HCT116 (cell line): ENCODE data around the gene KRT5. TPM values are rescaled to one million over a fixed set of nuclear protein-coding genes. Genes with fewer than 3 reads are reported as not detected.

Experiments used
- ATAC-seq: fragments of 200-7000 bp; cut with Tn5 transposase; 2 replicates; pipeline ENCODE4 v1.9.1; 2020; ENCODE audit warnings: mild to moderate bottlenecking, moderate library complexity
- BruUV-seq: library from RNA; stranded (reverse); fragments of 400-500 nt; replicated peaks from 2 replicates; lab custom pipeline; 2021; lab: Mats Ljungman, UMichigan
- CTCF ChIA-PET: fragments of 300-600 bp; sonication (Branson Sonifier 250); formaldehyde crosslinking; loops from one replicate; lab custom pipeline; 2021; ENCODE audit warnings: antibody characterized with exemption; lab: Charles Lee
- POLR2A ChIA-PET: fragments of 300-600, 350-600 bp; sonication (Branson Sonifier 250); formaldehyde crosslinking; loops from one replicate; lab custom pipeline; 2021; ENCODE audit warnings: antibody characterized with exemption; lab: Charles Lee
- RAD21 ChIA-PET, 2 experiments: fragments of 300-600 bp; sonication (Branson Sonifier 250); formaldehyde crosslinking; loops; one replicate each; lab custom pipeline; 2023; ENCODE audit warnings: low total read pairs in 2 of 2; ENCODE audit not compliant: uncharacterized antibody in 2 of 2, unreplicated experiment in 2 of 2, low non-redundant PET in 1 of 2; lab: Charles Lee
- DNase-seq: peaks from one replicate; pipeline ENCODE4 v3.0.0-alpha.2; 2010; ENCODE audit warnings: low read depth, low spot score
- H2AFZ ChIP-seq: fragments of 200-600 bp; shearing (Covaris generic), sonication (generic); 2 replicates; pipeline ENCODE4 v1.6.1; 2017; ENCODE audit warnings: low read depth, mixed run types, mixed read lengths, antibody characterized with exemption, low read length; ENCODE audit not compliant: poor library complexity, severe bottlenecking
- H3K27ac ChIP-seq: 2 replicates; pipeline ENCODE4 v1.5.1; 2012; ENCODE audit warnings: low read depth, low read length
- H3K27me3 ChIP-seq: fragments of 200-600 bp; sonication (generic); 2 replicates; pipeline ENCODE4 v1.6.1; 2016; ENCODE audit warnings: mixed run types, low read length, mixed read lengths; ENCODE audit not compliant: insufficient read depth
- H3K36me3 ChIP-seq, 2 experiments: fragments of 200-500 bp in 1 of 2; fragments of 200-600 bp in 1 of 2; sonication (Bioruptor generic) in 1 of 2; sonication (generic) in 1 of 2; 2 replicates each; pipeline versions ENCODE4 v1.5.1 to v1.6.1; 2014 to 2016; ENCODE audit warnings: low read length in 2 of 2, inconsistent platforms in 1 of 2, mixed read lengths in 1 of 2, mixed run types in 1 of 2; ENCODE audit not compliant: insufficient read depth in 2 of 2, control insufficient read depth in 1 of 2
- H3K4me1 ChIP-seq, 2 experiments: fragments of 200-600 bp in 1 of 2; sonication (generic) in 1 of 2; 2 replicates each; pipeline versions ENCODE4 v1.5.1 to v1.6.1; 2012 to 2017; ENCODE audit warnings: low read length in 2 of 2, inconsistent platforms in 1 of 2, mild to moderate bottlenecking in 1 of 2, mixed read lengths in 1 of 2, mixed run types in 1 of 2, moderate library complexity in 1 of 2; ENCODE audit not compliant: insufficient read depth in 2 of 2, control insufficient read depth in 1 of 2
- H3K4me2 ChIP-seq: fragments of 200-600 bp; sonication (generic); 2 replicates; pipeline ENCODE4 v1.6.1; 2017; ENCODE audit warnings: mixed run types, low read length, mixed read lengths
- H3K4me3 ChIP-seq, 2 experiments: fragments of 200-600 bp in 1 of 2; sonication (generic) in 1 of 2; replicated peaks in 1 of 2; 2 replicates each; pipeline ENCODE4 v1.5.1; 2011 to 2016; ENCODE audit warnings: low read length in 2 of 2, control low read depth in 1 of 2, low read depth in 1 of 2, mild to moderate bottlenecking in 1 of 2, mixed read lengths in 1 of 2, mixed run types in 1 of 2
- H3K79me2 ChIP-seq: fragments of 200-600 bp; sonication (generic); 2 replicates; pipeline ENCODE4 v1.6.1; 2017; ENCODE audit warnings: mild to moderate bottlenecking, mixed run types, low read length, moderate library complexity, mixed read lengths; ENCODE audit not compliant: insufficient read depth
- H3K9ac ChIP-seq: fragments of 200-600 bp; sonication (generic); 2 replicates; pipeline ENCODE4 v1.6.1; 2016; ENCODE audit warnings: low read length, mixed read lengths
- H3K9me2 ChIP-seq: fragments of 200-600 bp; sonication (generic), shearing (Covaris generic); 2 replicates; pipeline ENCODE4 v1.6.1; 2017; ENCODE audit warnings: mixed run types, mild to moderate bottlenecking, moderate library complexity; ENCODE audit not compliant: insufficient read depth
- H3K9me3 ChIP-seq, 2 experiments: fragments of 200-500 bp in 1 of 2; fragments of 200-600 bp in 1 of 2; sonication (Bioruptor generic) in 1 of 2; sonication (generic) in 1 of 2; 2 replicates each; pipeline ENCODE4 v1.6.1; 2014 to 2017; ENCODE audit warnings: low read length in 2 of 2, mixed read lengths in 2 of 2, inconsistent platforms in 1 of 2, low read depth in 1 of 2, mild to moderate bottlenecking in 1 of 2, mixed run types in 1 of 2, moderate library complexity in 1 of 2; ENCODE audit not compliant: control insufficient read depth in 1 of 2, insufficient read depth in 1 of 2
- H4K20me1 ChIP-seq: fragments of 200-600 bp; sonication (generic), shearing (Covaris generic); 2 replicates; pipeline ENCODE4 v1.6.1; 2017; ENCODE audit warnings: mixed run types, mild to moderate bottlenecking, moderate library complexity; ENCODE audit not compliant: insufficient read depth
- CBX3 ChIP-seq: IDR thresholded peaks from 2 replicates; pipeline ENCODE4 v1.6.1; 2012; ENCODE audit warnings: low read depth
- EGR1 ChIP-seq: IDR thresholded peaks from 2 replicates; pipeline ENCODE4 v1.6.1; 2012; ENCODE audit warnings: low read depth
- ELF1 ChIP-seq: IDR thresholded peaks from 2 replicates; pipeline ENCODE4 v1.6.1; 2012; ENCODE audit warnings: low read depth, borderline replicate concordance
- EZH2 ChIP-seq: fragments of 200-600 bp; sonication (generic); IDR thresholded peaks from 2 replicates; pipeline ENCODE4 v1.6.1; 2017; ENCODE audit warnings: antibody characterized with exemption, mixed run types
- EZH2phosphoT487 ChIP-seq: fragments of 200-600 bp; IDR thresholded peaks from 2 replicates; pipeline ENCODE4 v1.6.1; 2018; ENCODE audit warnings: antibody characterized with exemption, borderline replicate concordance
- FOSL1 ChIP-seq: IDR thresholded peaks from 2 replicates; pipeline ENCODE4 v1.6.1; 2012; ENCODE audit warnings: low read depth
- JUND ChIP-seq: IDR thresholded peaks from 2 replicates; pipeline ENCODE4 v1.6.1; 2012
- MAX ChIP-seq: IDR thresholded peaks from 2 replicates; pipeline ENCODE4 v1.6.1; 2012
- POLR2A ChIP-seq: IDR thresholded peaks from 2 replicates; pipeline ENCODE4 v1.7.0; 2011; ENCODE audit warnings: borderline replicate concordance; ENCODE audit not compliant: insufficient read depth, insufficient read length; ENCODE audit errors: extremely low read depth
- POLR2AphosphoS5 ChIP-seq: IDR thresholded peaks from 2 replicates; pipeline ENCODE4 v1.6.1; 2011; ENCODE audit warnings: mild to moderate bottlenecking, low read depth, low read length, moderate library complexity
- RAD21 ChIP-seq: IDR thresholded peaks from 2 replicates; pipeline ENCODE4 v1.6.1; 2012; ENCODE audit warnings: low read depth, mild to moderate bottlenecking
- SIN3A ChIP-seq: IDR thresholded peaks from 2 replicates; pipeline ENCODE4 v1.6.1; 2012; ENCODE audit warnings: low read depth
- TCF7L2 ChIP-seq: IDR thresholded peaks from 2 replicates; pipeline ENCODE4 v1.7.0; 2011; ENCODE audit warnings: borderline replicate concordance, inconsistent platforms; ENCODE audit not compliant: insufficient read depth, insufficient read length; ENCODE audit errors: extremely low read depth
- YY1 ChIP-seq: IDR thresholded peaks from 2 replicates; pipeline ENCODE4 v1.6.1; 2011; ENCODE audit warnings: low read length, low read depth, moderate library complexity, mild to moderate bottlenecking; ENCODE audit not compliant: insufficient replicate concordance; ENCODE audit errors: extremely low read depth
- ZFX ChIP-seq: fragments of 450-650 bp; IDR thresholded peaks from 2 replicates; pipeline ENCODE4 v1.6.1; 2017
- ZNF274 ChIP-seq: fragments of 200-500 bp; sonication (Bioruptor generic); IDR thresholded peaks from 2 replicates; pipeline ENCODE4 v1.6.1; 2014; ENCODE audit warnings: mild to moderate bottlenecking, low read depth, low read length, inconsistent platforms
- intact Hi-C: fragments of 100-400 bp; cut with micrococcal nuclease; formaldehyde crosslinking; loops from 2 replicates; pipeline ENCODE4 v1.10.0; 2022
- total RNA-seq: library from RNA; stranded (reverse); gene quantifications from one replicate; pipeline ENCODE4 v1.2.1, GENCODE V29; 2021; ENCODE audit not compliant: unreplicated experiment
- TF ChIP-seq, protein P1 (sequence below), 3 experiments: fragments of 200-600 bp in 1 of 3; sonication (generic) in 1 of 3; IDR thresholded peaks in 2 of 3; conservative IDR thresholded peaks in 1 of 3; 2 replicates each; pipeline ENCODE4 v1.5.1; 2012 to 2017; ENCODE audit warnings: low read depth in 2 of 3, low read length in 2 of 3, antibody characterized with exemption in 1 of 3, borderline replicate concordance in 1 of 3, control low read depth in 1 of 3, mild to moderate bottlenecking in 1 of 3, mixed read lengths in 1 of 3, mixed run types in 1 of 3, moderate library complexity in 1 of 3; ENCODE audit not compliant: insufficient read depth in 1 of 3

The KRT5 gene
- total RNA-seq, 1 experiment from 2014 or later = 0.44 TPM

- RAD21 ChIA-PET = no interaction called here
- H3K9ac ChIP-seq = no peak within 1 kb of the TSS
- intact Hi-C loops = no loop called here
- H2AFZ ChIP-seq = no peak within 1 kb of the TSS
- H3K9me2 ChIP-seq = no peaks in the 10 kb centered on the region
- no peak within 1 kb of the TSS for H3K4me3 ChIP-seq
- no TSS peak for BruUV-seq
- H3K9me3 ChIP-seq = no peaks in the 10 kb centered on the region
- TF ChIP-seq POLR2A = no peak
- TF ChIP-seq FOSL1 = no peak
- TF ChIP-seq EZH2 = no peak
- no peak for TF ChIP-seq POLR2AphosphoS5
- TF ChIP-seq, protein P1, sequence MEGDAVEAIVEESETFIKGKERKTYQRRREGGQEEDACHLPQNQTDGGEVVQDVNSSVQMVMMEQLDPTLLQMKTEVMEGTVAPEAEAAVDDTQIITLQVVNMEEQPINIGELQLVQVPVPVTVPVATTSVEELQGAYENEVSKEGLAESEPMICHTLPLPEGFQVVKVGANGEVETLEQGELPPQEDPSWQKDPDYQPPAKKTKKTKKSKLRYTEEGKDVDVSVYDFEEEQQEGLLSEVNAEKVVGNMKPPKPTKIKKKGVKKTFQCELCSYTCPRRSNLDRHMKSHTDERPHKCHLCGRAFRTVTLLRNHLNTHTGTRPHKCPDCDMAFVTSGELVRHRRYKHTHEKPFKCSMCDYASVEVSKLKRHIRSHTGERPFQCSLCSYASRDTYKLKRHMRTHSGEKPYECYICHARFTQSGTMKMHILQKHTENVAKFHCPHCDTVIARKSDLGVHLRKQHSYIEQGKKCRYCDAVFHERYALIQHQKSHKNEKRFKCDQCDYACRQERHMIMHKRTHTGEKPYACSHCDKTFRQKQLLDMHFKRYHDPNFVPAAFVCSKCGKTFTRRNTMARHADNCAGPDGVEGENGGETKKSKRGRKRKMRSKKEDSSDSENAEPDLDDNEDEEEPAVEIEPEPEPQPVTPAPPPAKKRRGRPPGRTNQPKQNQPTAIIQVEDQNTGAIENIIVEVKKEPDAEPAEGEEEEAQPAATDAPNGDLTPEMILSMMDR (IDR thresholded peaks at IDR 0.05 in 2 of 3, conservative IDR thresholded peaks at IDR 0.05 in 1 of 3; ENCODE audit: borderline replicate concordance in 1 of 3, insufficient read depth in 1 of 3, low read depth in 2 of 3, low read length in 2 of 3) = no peak
- no peak for TF ChIP-seq EZH2phosphoT487
- no peak for TF ChIP-seq CBX3
- no peak for TF ChIP-seq ZFX
- TF ChIP-seq ZNF274 = no peak
- TF ChIP-seq ELF1 = no peak
- TF ChIP-seq EGR1 = no peak
- TF ChIP-seq YY1 = no peak
- no peak for TF ChIP-seq TCF7L2
- TF ChIP-seq RAD21 = no peak
- no peak for TF ChIP-seq MAX
- no peak for TF ChIP-seq SIN3A
- no peak for TF ChIP-seq JUND
- TF ChIP-seq, all 23 proteins: peak for 0
- Histone ChIP-seq H3K4me2 (peak within 1 kb of the TSS; percentile 19; the same call in 1 of the 2 replicates), H3K4me1 (peaks cover 5 to 13% of the 10 kb centered on the region in 2 experiments; a peak in 3 of 4 replicates), H3K36me3 (no peaks in the 10 kb centered on the region), H3K79me2 (no peaks in the 10 kb centered on the region), H3K27ac (no peak within 1 kb of the TSS), H3K27me3 (no peaks in the 10 kb centered on the region), H4K20me1 (no peaks in the 10 kb centered on the region)
- POLR2A ChIA-PET = no interaction called here
- DNase-seq (no peak), ATAC-seq (no peak)
- CTCF ChIA-PET = interaction anchor here (1.1 kb wide), 1 partner anchor 9 kb away, joined by 3 read pairs; no protein-coding TSS in a partner anchor
These were observed 32.5 kb upstream of the KRT5 start, which contains the start of gene KRT71 for GRCh38 chr12:52552681-52553195. TSS of gene KRT71 (minus strand) at chr12:52553145. CDS start at chr12:52553077, 68 bp downstream.
